ENCODE results near the gene VWA8.

DNA sequence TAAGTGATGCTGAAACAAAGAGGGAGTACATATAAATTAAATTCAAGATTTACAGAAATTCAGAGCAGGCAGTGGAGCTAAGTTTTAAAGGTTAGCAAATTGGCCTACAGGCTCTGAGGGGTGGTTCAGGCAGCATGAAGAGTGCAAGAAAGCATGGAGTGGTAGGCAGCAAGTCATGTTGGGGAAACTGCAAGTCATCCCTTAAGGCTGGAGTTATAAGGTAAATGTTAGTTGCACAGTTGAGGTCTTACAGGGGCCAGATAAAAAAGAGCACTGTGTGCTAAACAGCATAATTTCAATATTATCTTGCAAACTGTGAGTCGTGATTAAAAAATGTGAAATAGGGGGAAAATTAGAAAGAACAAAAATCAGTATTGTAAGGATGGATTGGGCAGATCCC lies 106.2 kb downstream of the VWA8 start:
- TF ChIP-seq, protein P1, sequence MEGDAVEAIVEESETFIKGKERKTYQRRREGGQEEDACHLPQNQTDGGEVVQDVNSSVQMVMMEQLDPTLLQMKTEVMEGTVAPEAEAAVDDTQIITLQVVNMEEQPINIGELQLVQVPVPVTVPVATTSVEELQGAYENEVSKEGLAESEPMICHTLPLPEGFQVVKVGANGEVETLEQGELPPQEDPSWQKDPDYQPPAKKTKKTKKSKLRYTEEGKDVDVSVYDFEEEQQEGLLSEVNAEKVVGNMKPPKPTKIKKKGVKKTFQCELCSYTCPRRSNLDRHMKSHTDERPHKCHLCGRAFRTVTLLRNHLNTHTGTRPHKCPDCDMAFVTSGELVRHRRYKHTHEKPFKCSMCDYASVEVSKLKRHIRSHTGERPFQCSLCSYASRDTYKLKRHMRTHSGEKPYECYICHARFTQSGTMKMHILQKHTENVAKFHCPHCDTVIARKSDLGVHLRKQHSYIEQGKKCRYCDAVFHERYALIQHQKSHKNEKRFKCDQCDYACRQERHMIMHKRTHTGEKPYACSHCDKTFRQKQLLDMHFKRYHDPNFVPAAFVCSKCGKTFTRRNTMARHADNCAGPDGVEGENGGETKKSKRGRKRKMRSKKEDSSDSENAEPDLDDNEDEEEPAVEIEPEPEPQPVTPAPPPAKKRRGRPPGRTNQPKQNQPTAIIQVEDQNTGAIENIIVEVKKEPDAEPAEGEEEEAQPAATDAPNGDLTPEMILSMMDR (IDR thresholded peaks at IDR 0.05 in 2 of 3, conservative IDR thresholded peaks at IDR 0.05 in 1 of 3; ENCODE audit: borderline replicate concordance in 1 of 3, insufficient read depth in 1 of 3, low read depth in 2 of 3, low read length in 2 of 3), result no peak
- TF ChIP-seq TCF7L2 (IDR thresholded peaks at IDR 0.05; ENCODE audit: borderline replicate concordance, extremely low read depth, insufficient read depth, insufficient read length) (no peak), POLR2A (IDR thresholded peaks at IDR 0.05; ENCODE audit: borderline replicate concordance, extremely low read depth, insufficient read depth, insufficient read length) (no peak), SP1 (IDR thresholded peaks at IDR 0.05; ENCODE audit: low read depth) (no peak), RAD21 (IDR thresholded peaks at IDR 0.05; ENCODE audit: low read depth) (no peak), CEBPB (IDR thresholded peaks at IDR 0.05; ENCODE audit: low read depth) (no peak)

All from HCT116 (cell line).